Measurements from ENCODE around the gene MAP3K4.

- TF ChIP-seq CTCF (IDR thresholded peaks at IDR 0.05) (no peak), POLR2A (IDR thresholded peaks at IDR 0.05) (no peak)
These were observed 26.4 kb downstream of the MAP3K4 start for GRCh38 chr6:161017766-161018564.
